BLaER1 treated with 17β-estradiol and CSF1 and Interleukin-3, amounts not matched to agents 10 nM and 100 nM (cell line): ENCODE results near the gene HIPK3.
A peak's percentile ranks its signal among the peaks of the same experiment; 100 is the strongest.

Experiments used
- H3K27ac ChIP-seq, 11 experiments: shearing (Covaris generic); formaldehyde crosslinking; 2 replicates each; pipeline ENCODE4 v1.8.1; 2022
- H3K27me3 ChIP-seq, 11 experiments: shearing (Covaris generic); formaldehyde crosslinking; 2 replicates each; pipeline ENCODE4 v1.8.1; 2022
- H3K36me3 ChIP-seq, 11 experiments: shearing (Covaris generic); formaldehyde crosslinking; 2 replicates each; pipeline ENCODE4 v1.8.1; 2022
- H3K4me1 ChIP-seq, 10 experiments: shearing (Covaris generic); formaldehyde crosslinking; 2 replicates each; pipeline ENCODE4 v1.8.1; 2022
- H3K4me2 ChIP-seq, 11 experiments: shearing (Covaris generic); formaldehyde crosslinking; 2 replicates each; pipeline ENCODE4 v1.8.1; 2022
- H3K4me3 ChIP-seq, 10 experiments: shearing (Covaris generic); formaldehyde crosslinking; 2 replicates each; pipeline ENCODE4 v1.8.1; 2022
- H3K9ac ChIP-seq, 11 experiments: shearing (Covaris generic); formaldehyde crosslinking; 2 replicates each; pipeline ENCODE4 v1.8.1; 2022
- H3K9me3 ChIP-seq, 11 experiments: shearing (Covaris generic); formaldehyde crosslinking; replicated peaks in 1 of 11; 2 replicates each; pipeline ENCODE4 v1.8.1; 2022
- H4K20me1 ChIP-seq, 11 experiments: shearing (Covaris generic); formaldehyde crosslinking; 2 replicates each; pipeline ENCODE4 v1.8.1; 2022
- Cebpa-rat ChIP-seq, 11 experiments: shearing (Covaris generic); IDR thresholded peaks; 2 replicates each; pipeline ENCODE4 v1.8.1; 2022

HIPK3 gene

DNA sequence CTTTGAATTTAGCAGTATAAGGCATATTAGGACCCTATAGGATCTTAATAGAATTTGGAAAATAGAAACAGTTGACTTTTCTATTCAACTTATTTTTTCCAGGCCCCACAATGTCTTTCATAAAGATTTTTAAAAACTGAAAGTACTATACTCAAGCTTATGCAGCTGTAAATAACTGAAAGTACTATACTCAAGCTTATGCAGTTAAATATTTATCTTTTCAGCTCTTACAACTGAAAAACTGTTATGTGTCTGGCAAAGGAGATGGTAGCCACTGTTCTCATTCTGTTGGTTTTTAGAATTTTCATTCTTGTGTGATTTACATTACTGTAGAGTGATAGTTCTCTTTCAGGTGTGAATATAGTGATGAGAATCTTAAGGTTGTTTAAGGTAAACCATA lies 16.5 kb downstream of the HIPK3 start:
- TF ChIP-seq Cebpa-rat (IDR thresholded peaks at IDR 0.05): no peak
- Histone ChIP-seq H3K4me1 (peaks cover 0 to 91% (median 6%) of the 10 kb centered on the region in 10 experiments; a peak in 9 of 20 replicates), H3K4me2 (no peak overlapping the region; a peak in 1 of 22 replicates), H3K27ac (no peak overlapping the region), H4K20me1 (peaks cover 85 to 99% (median 98%) of the 10 kb centered on the region in 11 experiments), H3K9ac (no peak overlapping the region), H3K27me3 (no peaks in the 10 kb centered on the region), H3K36me3 (peaks cover 5 to 58% (median 34%) of the 10 kb centered on the region in 11 experiments; a peak in 19 of 22 replicates), H3K4me3 (no peak overlapping the region), H3K9me3 (peaks cover 0 to 20% (median 4%) of the 10 kb centered on the region in 11 experiments; a peak in 8 of 22 replicates)

GRCh38 chr11:33280411-33280810 lies 23.2 kb downstream of the HIPK3 start:
- H3K27ac ChIP-seq: no peak overlapping the region
- H3K4me1 ChIP-seq: peaks cover 0 to 87% (median 6%) of the 10 kb centered on the region in 10 experiments; a peak in 8 of 20 replicates
- H3K9ac ChIP-seq: no peak overlapping the region
- peaks cover 90 to 100% (median 100%) of the 10 kb centered on the region in 11 experiments for H4K20me1 ChIP-seq
- peaks cover 0 to 33% (median 9%) of the 10 kb centered on the region in 11 experiments; a peak in 8 of 22 replicates for H3K9me3 ChIP-seq
- H3K27me3 ChIP-seq: no peaks in the 10 kb centered on the region
- TF ChIP-seq Cebpa-rat (IDR thresholded peaks at IDR 0.05): no peak
- H3K4me3 ChIP-seq: no peak overlapping the region
- peaks cover 18 to 62% (median 42%) of the 10 kb centered on the region in 11 experiments; a peak in 18 of 22 replicates for H3K36me3 ChIP-seq
- no peak overlapping the region for H3K4me2 ChIP-seq

DNA sequence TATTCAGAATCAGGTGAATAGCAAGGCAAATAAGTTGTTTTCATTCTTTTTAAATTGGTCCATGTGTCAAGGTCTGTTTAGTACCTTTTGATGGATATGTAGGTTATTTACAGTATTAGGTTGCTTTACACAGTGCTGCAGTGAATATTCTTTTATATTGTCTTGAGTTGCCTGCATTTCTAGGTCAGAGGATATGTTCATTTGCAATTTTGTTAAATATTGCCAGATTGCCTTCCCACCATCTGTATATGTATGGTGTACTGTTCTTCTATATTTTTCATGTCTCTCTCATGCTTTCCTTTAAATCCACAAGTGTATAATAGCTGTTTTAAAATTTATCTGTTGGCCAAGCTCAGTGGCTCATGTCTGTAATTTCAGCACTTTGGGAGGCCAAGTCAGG lies 24.6 kb downstream of the HIPK3 start:
- Histone ChIP-seq H3K27ac (no peak overlapping the region), H3K36me3 (peaks cover 29 to 63% (median 49%) of the 10 kb centered on the region in 11 experiments), H4K20me1 (peaks cover 90 to 100% (median 100%) of the 10 kb centered on the region in 11 experiments), H3K4me3 (no peak overlapping the region), H3K4me2 (no peak overlapping the region), H3K9me3 (peaks cover 0 to 38% (median 9%) of the 10 kb centered on the region in 11 experiments; a peak in 10 of 22 replicates), H3K27me3 (no peaks in the 10 kb centered on the region), H3K4me1 (peaks cover 0 to 76% (median 6%) of the 10 kb centered on the region in 10 experiments; a peak in 8 of 20 replicates), H3K9ac (no peak overlapping the region)
- no peak for TF ChIP-seq Cebpa-rat (IDR thresholded peaks at IDR 0.05)

DNA sequence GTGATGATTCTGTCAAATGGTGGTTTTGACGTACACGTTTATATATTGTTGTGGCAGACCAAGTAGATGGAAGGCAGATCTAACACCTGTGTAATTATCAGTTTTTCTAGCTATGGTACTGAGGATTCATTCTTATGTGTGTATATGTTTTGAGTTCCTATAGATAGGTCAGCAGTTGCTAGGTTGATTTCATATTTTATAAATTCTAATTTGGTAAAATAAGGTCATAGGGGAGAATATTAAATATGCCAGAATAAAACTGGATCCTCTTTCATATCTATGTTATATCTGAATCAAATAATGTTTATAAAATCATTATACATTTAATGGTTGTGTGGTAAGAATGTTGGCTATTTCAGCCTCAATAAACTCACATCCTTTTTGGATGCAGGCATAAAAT lies 27.6 kb downstream of the HIPK3 start:
- Histone ChIP-seq H4K20me1 (peaks cover 82 to 100% (median 100%) of the 10 kb centered on the region in 11 experiments), H3K4me3 (no peak overlapping the region), H3K4me2 (peak overlapping the region in 2 of 11 experiments; percentile 6 to 56; a peak in 1 of 22 replicates), H3K9ac (no peak overlapping the region), H3K27me3 (no peaks in the 10 kb centered on the region), H3K9me3 (peaks cover 0 to 29% (median 6%) of the 10 kb centered on the region in 11 experiments; a peak in 7 of 22 replicates), H3K36me3 (peaks cover 49 to 74% (median 61%) of the 10 kb centered on the region in 11 experiments), H3K4me1 (peaks cover 0 to 65% (median 0%) of the 10 kb centered on the region in 10 experiments; a peak in 4 of 20 replicates), H3K27ac (no peak overlapping the region)
- TF ChIP-seq Cebpa-rat (IDR thresholded peaks at IDR 0.05): no peak

GRCh38 chr11:33290319-33290718 lies 33.1 kb downstream of the HIPK3 start:
- no peak overlapping the region for H3K27ac ChIP-seq
- no peak overlapping the region for H3K9ac ChIP-seq
- H4K20me1 ChIP-seq: peaks cover 63 to 100% (median 97%) of the 10 kb centered on the region in 11 experiments

DNA sequence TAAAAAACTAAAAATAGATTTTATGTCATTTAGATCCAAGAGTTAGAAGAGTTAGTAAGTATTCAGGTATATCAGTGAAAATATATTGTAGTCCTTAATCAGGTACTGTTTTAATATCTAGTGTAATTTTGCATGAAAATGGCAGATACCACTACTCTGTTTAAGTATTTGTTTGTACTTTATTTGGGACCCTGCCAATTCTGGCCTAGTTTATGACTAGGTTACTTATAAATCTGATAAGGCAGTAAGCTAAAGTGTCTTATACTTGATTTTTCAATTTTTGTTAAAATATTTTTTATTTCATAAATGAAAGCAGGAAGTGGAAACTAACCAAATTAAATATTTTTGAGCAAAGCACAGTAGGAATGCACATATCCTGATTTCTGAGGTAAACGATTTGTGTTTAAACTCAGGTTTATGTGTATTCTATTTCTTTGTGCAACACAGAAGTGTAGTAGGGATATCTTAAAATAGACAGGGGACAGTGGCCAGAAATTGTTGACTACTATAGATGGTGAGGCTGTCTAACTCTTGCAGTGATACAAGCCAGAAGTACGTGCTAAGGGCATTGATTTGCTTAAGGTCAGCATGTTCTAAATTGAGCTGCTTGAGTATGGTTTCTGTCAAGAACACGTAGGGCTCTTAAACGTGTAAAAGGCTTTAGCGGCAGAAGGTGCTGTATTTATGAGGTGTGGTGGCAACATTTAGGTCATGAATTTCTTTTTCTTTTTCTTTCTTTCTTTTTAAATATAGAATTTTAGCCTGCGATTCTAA lies 34.0 kb downstream of the HIPK3 start:
- no peak for TF ChIP-seq Cebpa-rat (IDR thresholded peaks at IDR 0.05)
- Histone ChIP-seq H3K27me3 (no peaks in the 10 kb centered on the region), H3K4me3 (no peak overlapping the region), H3K27ac (no peak overlapping the region), H4K20me1 (peaks cover 60 to 100% (median 97%) of the 10 kb centered on the region in 11 experiments), H3K4me2 (peak overlapping the region in 2 of 11 experiments; percentile 8 to 31; a peak in 2 of 22 replicates), H3K36me3 (peaks cover 71 to 100% (median 87%) of the 10 kb centered on the region in 11 experiments), H3K4me1 (peaks cover 0 to 46% (median 0%) of the 10 kb centered on the region in 10 experiments; a peak in 5 of 20 replicates), H3K9me3 (peaks cover 0 to 37% (median 22%) of the 10 kb centered on the region in 11 experiments; a peak in 15 of 22 replicates), H3K9ac (no peak overlapping the region)

More at GRCh38 chr11:33290319-33290718, 33.1 kb downstream of the HIPK3 start:
- H3K9me3 ChIP-seq: peaks cover 0 to 28% (median 13%) of the 10 kb centered on the region in 11 experiments; a peak in 14 of 22 replicates
- H3K27me3 ChIP-seq: no peaks in the 10 kb centered on the region
- no peak for TF ChIP-seq Cebpa-rat (IDR thresholded peaks at IDR 0.05)
- peaks cover 66 to 99% (median 85%) of the 10 kb centered on the region in 11 experiments for H3K36me3 ChIP-seq
- H3K4me3 ChIP-seq: no peak overlapping the region
- peak overlapping the region in 2 of 11 experiments; percentile 16 to 31; a peak in 2 of 22 replicates for H3K4me2 ChIP-seq
- H3K4me1 ChIP-seq: peaks cover 0 to 38% (median 0%) of the 10 kb centered on the region in 10 experiments; a peak in 5 of 20 replicates

DNA sequence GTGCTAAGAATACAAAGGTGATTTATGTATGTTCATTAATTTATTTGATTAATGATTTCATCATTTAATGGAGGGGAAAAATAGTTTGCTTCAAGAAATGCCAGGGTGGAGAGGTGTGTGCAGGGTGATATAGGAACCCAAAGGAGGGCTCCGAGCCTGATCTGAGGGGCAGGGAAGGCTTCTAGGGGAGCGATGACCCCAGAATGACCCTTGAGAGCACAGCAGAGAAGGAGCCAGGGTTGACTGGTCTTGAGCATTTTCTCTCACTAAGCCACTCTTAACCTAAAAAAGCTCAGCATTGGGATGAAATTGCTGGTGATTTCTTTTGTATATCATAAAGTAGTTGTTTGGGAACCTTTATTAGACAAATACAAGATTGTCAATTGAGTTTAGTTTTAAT lies 35.1 kb downstream of the HIPK3 start:
- Histone ChIP-seq H3K4me3 (no peak overlapping the region), H3K27ac (no peak overlapping the region), H3K4me2 (no peak overlapping the region), H3K9me3 (peaks cover 0 to 39% (median 29%) of the 10 kb centered on the region in 11 experiments; a peak in 16 of 22 replicates), H3K9ac (no peak overlapping the region), H3K27me3 (no peaks in the 10 kb centered on the region), H4K20me1 (peaks cover 54 to 100% (median 97%) of the 10 kb centered on the region in 11 experiments), H3K36me3 (peaks cover 71 to 100% (median 87%) of the 10 kb centered on the region in 11 experiments), H3K4me1 (peaks cover 0 to 46% (median 0%) of the 10 kb centered on the region in 10 experiments; a peak in 5 of 20 replicates)
- no peak for TF ChIP-seq Cebpa-rat (IDR thresholded peaks at IDR 0.05)

DNA sequence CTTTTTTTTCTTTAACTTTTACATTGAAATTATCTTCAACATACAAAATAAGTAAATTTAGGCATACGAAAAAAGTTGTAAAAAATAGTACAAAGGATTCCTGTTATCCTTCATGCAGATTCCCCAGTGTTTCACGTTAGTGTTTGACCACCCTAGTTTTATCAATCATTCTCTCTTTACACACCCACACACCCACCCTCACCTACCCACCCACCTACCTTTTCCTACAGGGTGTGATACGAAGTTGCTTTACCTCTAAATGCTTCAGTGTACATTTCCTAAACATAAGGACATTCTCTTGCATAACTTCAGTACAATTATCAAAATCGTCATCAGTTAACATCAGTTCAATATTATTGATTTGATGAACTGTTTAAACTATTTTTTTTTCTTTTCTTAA lies 37.0 kb downstream of the HIPK3 start:
- H3K27ac ChIP-seq: no peak overlapping the region
- peaks cover 0 to 54% (median 45%) of the 10 kb centered on the region in 11 experiments; a peak in 16 of 22 replicates for H3K9me3 ChIP-seq
- peaks cover 0 to 33% (median 0%) of the 10 kb centered on the region in 10 experiments; a peak in 5 of 20 replicates for H3K4me1 ChIP-seq
- H4K20me1 ChIP-seq: peaks cover 46 to 100% (median 97%) of the 10 kb centered on the region in 11 experiments
- peaks cover 70 to 100% (median 87%) of the 10 kb centered on the region in 11 experiments for H3K36me3 ChIP-seq
- H3K9ac ChIP-seq: no peak overlapping the region
- no peak overlapping the region for H3K4me3 ChIP-seq
- H3K27me3 ChIP-seq: no peaks in the 10 kb centered on the region
- no peak overlapping the region for H3K4me2 ChIP-seq
- no peak for TF ChIP-seq Cebpa-rat (IDR thresholded peaks at IDR 0.05)

DNA sequence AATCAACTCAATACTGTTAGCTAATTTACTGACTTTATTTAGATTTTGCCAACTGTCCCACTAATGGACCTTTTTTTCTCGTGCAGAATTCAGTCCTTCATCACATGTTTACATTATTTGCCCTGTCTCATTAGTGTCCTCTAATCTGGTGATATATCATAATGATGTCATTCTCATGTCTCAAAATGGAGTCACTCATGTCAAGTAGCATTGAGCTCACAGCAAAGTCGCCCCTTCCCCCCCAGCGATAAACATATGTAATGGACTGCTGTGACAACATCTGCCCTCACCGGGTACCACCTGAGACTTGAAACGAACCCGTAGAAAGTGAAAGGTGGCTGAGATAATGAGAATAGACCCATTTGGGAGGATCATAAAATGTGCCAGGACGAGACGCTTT lies 37.6 kb downstream of the HIPK3 start:
- H3K27ac ChIP-seq: no peak overlapping the region
- peaks cover 0 to 27% (median 0%) of the 10 kb centered on the region in 10 experiments; a peak in 5 of 20 replicates for H3K4me1 ChIP-seq
- H3K36me3 ChIP-seq: peaks cover 70 to 100% (median 89%) of the 10 kb centered on the region in 11 experiments
- no peak overlapping the region for H3K9ac ChIP-seq
- H3K9me3 ChIP-seq: peaks cover 0 to 54% (median 45%) of the 10 kb centered on the region in 11 experiments; a peak in 16 of 22 replicates
- no peak overlapping the region for H3K4me2 ChIP-seq
- H3K4me3 ChIP-seq: no peak overlapping the region
- peaks cover 48 to 100% (median 97%) of the 10 kb centered on the region in 11 experiments for H4K20me1 ChIP-seq
- no peak for TF ChIP-seq Cebpa-rat (IDR thresholded peaks at IDR 0.05)
- H3K27me3 ChIP-seq: no peaks in the 10 kb centered on the region
